ENCODE data around the gene PAX6.

Gene PAX6

GRCh38 chr11:31805629-31806185 is 5.4 kb downstream of the PAX6 start:
- DNase-seq (ENCODE audit: low read depth): no peak
- TF ChIP-seq CTCF (IDR thresholded peaks at IDR 0.05; ENCODE audit: control insufficient read depth, insufficient read depth, low read depth, low read length, missing control alignments): no peak
- no peak overlapping the region for H3K4me3 ChIP-seq (ENCODE audit: control insufficient read depth, low read depth, low read length)

- no peak for TF ChIP-seq CTCF (IDR thresholded peaks at IDR 0.05; ENCODE audit: control insufficient read depth, insufficient read depth, low read depth, low read length, missing control alignments)
- DNase-seq (ENCODE audit: low read depth): no peak
- H3K4me3 ChIP-seq (ENCODE audit: control insufficient read depth, low read depth, low read length): no peak overlapping the region
These were observed 6.0 kb downstream of the PAX6 start for GRCh38 chr11:31805037-31805628.

GRCh38 chr11:31804312-31805036 is 6.6 kb downstream of the PAX6 start:
- TF ChIP-seq CTCF (IDR thresholded peaks at IDR 0.05; ENCODE audit: control insufficient read depth, insufficient read depth, low read depth, low read length, missing control alignments): no peak
- DNase-seq (ENCODE audit: low read depth): no peak
- H3K4me3 ChIP-seq (ENCODE audit: control insufficient read depth, low read depth, low read length): no peak overlapping the region

- no peak overlapping the region for H3K4me3 ChIP-seq (ENCODE audit: control insufficient read depth, low read depth, low read length)
- DNase-seq (ENCODE audit: low read depth): no peak
- no peak for TF ChIP-seq CTCF (IDR thresholded peaks at IDR 0.05; ENCODE audit: control insufficient read depth, insufficient read depth, low read depth, low read length, missing control alignments)
These were observed 7.3 kb downstream of the PAX6 start for GRCh38 chr11:31803813-31804311.

GRCh38 chr11:31802990-31803812 is 7.9 kb downstream of the PAX6 start:
- no peak for TF ChIP-seq CTCF (IDR thresholded peaks at IDR 0.05; ENCODE audit: control insufficient read depth, insufficient read depth, low read depth, low read length, missing control alignments)
- no peak overlapping the region for H3K4me3 ChIP-seq (ENCODE audit: control insufficient read depth, low read depth, low read length)
- DNase-seq (ENCODE audit: low read depth): no peak

GRCh38 chr11:31802609-31802989 is 8.5 kb downstream of the PAX6 start:
- TF ChIP-seq CTCF (IDR thresholded peaks at IDR 0.05; ENCODE audit: control insufficient read depth, insufficient read depth, low read depth, low read length, missing control alignments): no peak
- H3K4me3 ChIP-seq (ENCODE audit: control insufficient read depth, low read depth, low read length): no peak overlapping the region
- no peak for DNase-seq (ENCODE audit: low read depth)
